ENCODE measurements around the gene ZNF550. TPM values are rescaled to one million over a fixed set of nuclear protein-coding genes. Genes with fewer than 3 reads are reported as not detected.

The ZNF550 gene
- total RNA-seq (1 to 10 TPM; 2.1 to 4.9 (median 4.6) TPM), polyA plus RNA-seq (1 to 10 TPM; 1.5 to 5.0 (median 2.9) TPM)
- long read RNA-seq, donor 1, partial matches to known transcripts = 0 of 1 reads
- long read RNA-seq, donor 1, other reads (novel, unspliced or antisense) = 0 of 1 reads
- long read RNA-seq, donor 2, full-length matches to known transcripts = 3 of 8 reads
- long read RNA-seq, donor 2, partial matches to known transcripts = 1 of 8 reads
- long read RNA-seq, donor 2, other reads (novel, unspliced or antisense) = 4 of 8 reads

- no peak for TF ChIP-seq CTCF (IDR thresholded peaks at IDR 0.05)
- DNase-seq (peak; percentile 91 to 95), ATAC-seq (peak; percentile 99 to 100 (median 100))
- Histone ChIP-seq H3K4me1 (peaks cover 11% of the 10 kb centered on the region), H3K9me3 (peaks cover 26% of the 10 kb centered on the region), H3K36me3 (ENCODE audit: insufficient read depth in 1 of 2, low read depth in 1 of 2) (peaks cover 6 to 17% of the 10 kb centered on the region in 2 donors), H3K27me3 (ENCODE audit: insufficient read depth in 3 of 3, low read length in 2 of 3) (no peaks in the 10 kb centered on the region), H3K27ac (peak within 1 kb of the TSS; percentile 68), H3K4me3 (peak within 1 kb of the TSS; percentile 96)
- intact Hi-C loops (cut with DNase I) = loop anchor here in 1 of 2 donors (2.0 kb wide), 1 partner anchor 19 kb away; the partner anchor contains the start of gene ZNF416
- 0% methylated on average over 56 of the region's 56 CpGs for WGBS, 3 donors
Observed at GRCh38 chr19:57559404-57560025, at the start of gene ZNF550. ZNF550 (minus strand) TSS chr19:57559863; CDS start chr19:57559682, 181 bp downstream.

GRCh38 chr19:57606931-57607330, 47.3 kb upstream of the ZNF550 start:
- no peak for TF ChIP-seq CTCF (IDR thresholded peaks at IDR 0.05)
- ATAC-seq (no peak), DNase-seq (no peak)
- H3K27me3 ChIP-seq (ENCODE audit: insufficient read depth in 3 of 3, low read length in 2 of 3) = no peaks in the 10 kb centered on the region
- H3K4me3 ChIP-seq = no peak overlapping the region
- no peak overlapping the region for H3K27ac ChIP-seq
- 97 to 98% (median 97%) methylated on average over 5 of the region's 5 CpGs for whole genome bisulfite sequencing, 3 donors
- intact Hi-C loops (cut with DNase I) = no loop called here
- H3K9me3 ChIP-seq = peaks cover 61% of the 10 kb centered on the region
- H3K4me1 ChIP-seq = no peaks in the 10 kb centered on the region
- H3K36me3 ChIP-seq (ENCODE audit: insufficient read depth in 1 of 2, low read depth in 1 of 2) = peaks cover 15 to 25% of the 10 kb centered on the region in 2 donors

GRCh38 chr19:57599761-57600383, 40.2 kb upstream of the ZNF550 start, which contains the start of gene ZNF530:
ZNF530 (plus strand) TSS chr19:57599885; CDS start chr19:57604346, 4,461 bp downstream.
- peak within 1 kb of the TSS; percentile 30 for H3K27ac ChIP-seq

GRCh38 chr19:57599377-57599760, 39.7 kb upstream of the ZNF550 start:
- DNase-seq (no peak), ATAC-seq (no peak)
- WGBS, 3 donors = 55 to 60% (median 58%) methylated on average over 8 of the region's 8 CpGs
- H3K36me3 ChIP-seq (ENCODE audit: insufficient read depth in 1 of 2, low read depth in 1 of 2) = peaks cover 1% of the 10 kb centered on the region in 2 donors
- H3K27ac ChIP-seq = peak overlapping the region; percentile 30
- H3K4me1 ChIP-seq = peaks cover 7% of the 10 kb centered on the region
- peak overlapping the region; percentile 82 for H3K4me3 ChIP-seq
- peaks cover 35% of the 10 kb centered on the region for H3K9me3 ChIP-seq
- intact Hi-C loops (cut with DNase I) = no loop called here
- H3K27me3 ChIP-seq (ENCODE audit: insufficient read depth in 3 of 3, low read length in 2 of 3) = no peaks in the 10 kb centered on the region
- TF ChIP-seq CTCF (IDR thresholded peaks at IDR 0.05) = no peak

More at GRCh38 chr19:57599761-57600383, 40.2 kb upstream of the ZNF550 start, which contains the start of gene ZNF530:
- ATAC-seq (peak; percentile 99 to 100 (median 100)), DNase-seq (peak; percentile 95 to 97)
- TF ChIP-seq CTCF (IDR thresholded peaks at IDR 0.05) = no peak
- intact Hi-C loops (cut with DNase I) = no loop called here
- 0 to 1% (median 1%) methylated on average over 50 to 53 of the region's 53 CpGs for WGBS, 3 donors
- H3K4me3 ChIP-seq = peak within 1 kb of the TSS; percentile 82
- H3K9me3 ChIP-seq = peaks cover 35% of the 10 kb centered on the region
- no peaks in the 10 kb centered on the region for H3K27me3 ChIP-seq (ENCODE audit: insufficient read depth in 3 of 3, low read length in 2 of 3)
- H3K4me1 ChIP-seq = peaks cover 7% of the 10 kb centered on the region
- peaks cover 6% of the 10 kb centered on the region in 2 donors for H3K36me3 ChIP-seq (ENCODE audit: insufficient read depth in 1 of 2, low read depth in 1 of 2)
